ENCODE measurements around the gene PLAAT4.
"Not testable (repeated sequence)": the region's sequence is repeated elsewhere in the genome, so short reads cannot be mapped to it uniquely, and the experiment has no call there.

The PLAAT4 gene

GRCh38 chr11:63572026-63572688 is 35.5 kb downstream of the PLAAT4 start:
- no peak for DNase-seq (ENCODE audit: low read depth)
- no peak overlapping the region for H3K4me3 ChIP-seq (ENCODE audit: low read length)
- TF ChIP-seq, protein P1, sequence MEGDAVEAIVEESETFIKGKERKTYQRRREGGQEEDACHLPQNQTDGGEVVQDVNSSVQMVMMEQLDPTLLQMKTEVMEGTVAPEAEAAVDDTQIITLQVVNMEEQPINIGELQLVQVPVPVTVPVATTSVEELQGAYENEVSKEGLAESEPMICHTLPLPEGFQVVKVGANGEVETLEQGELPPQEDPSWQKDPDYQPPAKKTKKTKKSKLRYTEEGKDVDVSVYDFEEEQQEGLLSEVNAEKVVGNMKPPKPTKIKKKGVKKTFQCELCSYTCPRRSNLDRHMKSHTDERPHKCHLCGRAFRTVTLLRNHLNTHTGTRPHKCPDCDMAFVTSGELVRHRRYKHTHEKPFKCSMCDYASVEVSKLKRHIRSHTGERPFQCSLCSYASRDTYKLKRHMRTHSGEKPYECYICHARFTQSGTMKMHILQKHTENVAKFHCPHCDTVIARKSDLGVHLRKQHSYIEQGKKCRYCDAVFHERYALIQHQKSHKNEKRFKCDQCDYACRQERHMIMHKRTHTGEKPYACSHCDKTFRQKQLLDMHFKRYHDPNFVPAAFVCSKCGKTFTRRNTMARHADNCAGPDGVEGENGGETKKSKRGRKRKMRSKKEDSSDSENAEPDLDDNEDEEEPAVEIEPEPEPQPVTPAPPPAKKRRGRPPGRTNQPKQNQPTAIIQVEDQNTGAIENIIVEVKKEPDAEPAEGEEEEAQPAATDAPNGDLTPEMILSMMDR (conservative IDR thresholded peaks at IDR 0.05; ENCODE audit: low read depth, low read length) = no peak

DNA sequence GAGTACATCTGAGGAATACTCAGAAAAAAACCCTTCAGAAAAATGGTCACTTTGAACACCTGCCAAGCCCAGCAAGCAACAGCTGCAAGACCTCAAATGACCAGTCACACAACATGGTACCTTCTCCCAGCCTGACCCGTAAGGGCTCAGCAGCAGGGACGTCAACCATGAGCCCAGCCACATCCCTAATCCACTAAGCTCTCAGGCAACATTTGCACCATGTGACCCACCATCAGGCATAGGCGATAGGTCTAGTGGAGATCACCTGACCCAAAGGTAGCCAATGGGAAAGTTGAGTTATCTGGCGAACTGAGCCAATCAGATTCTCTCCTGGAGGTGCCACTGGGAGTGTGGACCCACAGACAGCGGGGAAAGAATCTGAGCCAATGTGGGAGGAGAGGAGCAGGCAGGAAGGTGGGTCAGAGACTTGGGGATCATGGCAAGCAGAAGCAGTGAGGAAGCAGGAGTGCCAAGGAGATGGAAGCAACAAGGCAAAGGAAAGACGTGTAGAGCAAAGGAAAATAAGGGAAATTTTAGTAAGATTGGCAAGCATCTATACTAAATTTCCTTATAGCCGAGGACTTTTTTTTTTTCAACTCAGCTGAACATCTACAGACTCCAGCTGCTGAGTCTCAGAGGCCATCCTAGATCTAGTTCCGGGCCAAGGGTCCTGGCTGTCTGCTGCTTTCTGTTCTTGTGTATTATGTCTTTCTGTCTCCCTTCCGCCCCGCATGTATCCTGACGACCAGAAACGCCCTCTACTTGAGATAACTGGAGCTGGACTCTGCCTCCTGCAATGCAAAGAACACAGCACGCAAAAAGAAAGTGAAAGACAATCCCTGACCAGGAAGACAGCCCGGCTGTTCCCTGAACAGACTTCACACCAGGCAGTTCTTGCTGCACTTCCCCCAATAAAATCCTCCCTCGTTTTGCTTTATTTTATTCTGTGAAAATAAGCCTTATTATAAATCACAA is 37.6 kb downstream of the PLAAT4 start:
- no peak overlapping the region for H3K4me3 ChIP-seq (ENCODE audit: low read length)
- TF ChIP-seq, protein P1 (conservative IDR thresholded peaks at IDR 0.05; ENCODE audit: low read depth, low read length) = no peak
- DNase-seq (ENCODE audit: low read depth) = no peak

- DNase-seq (ENCODE audit: low read depth) = no peak
- no peak overlapping the region for H3K4me3 ChIP-seq (ENCODE audit: low read length)
- TF ChIP-seq, protein P1 (conservative IDR thresholded peaks at IDR 0.05; ENCODE audit: low read depth, low read length) = no peak
These were observed 38.4 kb downstream of the PLAAT4 start for GRCh38 chr11:63574856-63575602.

- not testable (repeated sequence) for DNase-seq (ENCODE audit: low read depth); H3K4me3 ChIP-seq (ENCODE audit: low read length)
These were observed 42.3 kb downstream of the PLAAT4 start for GRCh38 chr11:63578882-63579281.

- not testable (repeated sequence) for DNase-seq (ENCODE audit: low read depth); H3K4me3 ChIP-seq (ENCODE audit: low read length)
These were observed 44.6 kb downstream of the PLAAT4 start for GRCh38 chr11:63581224-63581623.

DNA sequence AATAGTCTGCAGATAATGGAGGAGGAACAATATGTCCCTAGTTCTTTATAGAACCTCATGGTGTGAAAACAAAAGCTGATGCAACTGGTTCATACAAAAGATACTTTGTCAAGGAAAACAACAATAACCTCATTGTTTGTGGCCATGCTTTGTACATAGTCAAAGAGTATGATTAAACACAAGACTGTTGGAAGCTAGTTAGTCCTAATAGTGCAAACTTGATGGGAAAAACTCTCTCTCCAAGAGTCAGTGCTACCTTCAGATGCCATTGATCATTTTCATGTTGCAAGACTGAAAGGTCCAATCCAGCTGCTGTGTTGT is 46.7 kb downstream of the PLAAT4 start:
- TF ChIP-seq, protein P1 (conservative IDR thresholded peaks at IDR 0.05; ENCODE audit: low read depth, low read length) = no peak
- H3K4me3 ChIP-seq (ENCODE audit: low read length) = no peak overlapping the region
- no peak for DNase-seq (ENCODE audit: low read depth)

DNA sequence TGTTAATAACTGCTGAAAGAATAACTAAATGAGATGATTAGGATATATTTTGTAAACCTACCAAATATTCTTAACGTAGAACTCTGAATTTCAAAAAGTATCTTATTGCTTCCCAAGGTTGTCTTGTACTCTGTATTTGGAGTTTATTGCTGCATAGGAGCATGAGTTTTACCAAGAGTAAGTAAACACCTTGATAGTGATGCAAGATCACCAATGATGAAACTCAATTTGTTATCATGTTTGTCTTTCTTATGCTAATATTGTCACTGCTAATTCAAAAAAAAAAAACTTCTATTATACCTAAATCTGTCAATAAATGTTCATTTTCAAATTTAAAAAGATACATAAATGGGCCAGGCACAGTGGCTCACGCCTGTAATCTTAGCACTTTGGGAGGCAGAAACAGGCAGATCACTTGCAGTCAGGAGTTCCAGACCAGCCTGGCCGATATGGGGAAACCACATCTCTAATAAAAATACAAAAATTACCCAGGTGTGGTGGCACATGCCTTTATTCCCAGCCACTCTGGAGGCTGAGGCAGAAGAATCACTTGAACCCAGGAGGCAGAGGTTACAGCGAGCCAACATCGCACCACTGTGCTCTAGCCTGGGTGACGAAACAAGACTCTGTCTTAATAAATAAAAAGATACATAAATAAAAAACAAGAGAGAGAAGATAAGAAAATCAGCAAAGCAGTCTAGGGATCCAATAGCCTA is 50.0 kb downstream of the PLAAT4 start:
- TF ChIP-seq, protein P1 (conservative IDR thresholded peaks at IDR 0.05; ENCODE audit: low read depth, low read length) = no peak
- DNase-seq (ENCODE audit: low read depth) = no peak
- H3K4me3 ChIP-seq (ENCODE audit: low read length) = no peak overlapping the region

All from retinal pigment epithelial cell (primary cell).